Gastrocnemius medialis (tissue), 4 donors: ENCODE results near the gene THSD4. TPM values are rescaled to one million over a fixed set of nuclear protein-coding genes. Genes with fewer than 3 reads are reported as not detected.

ENCODE experiments used
- ATAC-seq, 2 donors: fragments of 150-250 bp; one replicate each; pipeline ENCODE4 v1.9.1; 2016
- DNase-seq, 2 donors: peaks; one replicate each; pipeline ENCODE4 v3.0.0-alpha.2; 2019
- H3K27ac ChIP-seq, 4 donors: fragments of 200-600 bp; sonication (generic); 1 replicate in 1 of 4; 2 replicates in 3 of 4; pipeline ENCODE4 v1.5.1; 2016 to 2018; ENCODE audit warnings: mild to moderate bottlenecking in 2 of 4, moderate library complexity in 1 of 4
- H3K27me3 ChIP-seq, 3 donors: fragments of 200-600 bp; sonication (generic) in 2 of 3; 1 replicate in 1 of 3; 2 replicates in 2 of 3; pipeline versions ENCODE4 v1.5.1 to v1.6.0; 2016 to 2019; ENCODE audit warnings: mild to moderate bottlenecking in 1 of 3, moderate library complexity in 1 of 3
- H3K36me3 ChIP-seq, 2 donors: fragments of 200-600 bp; sonication (generic) in 1 of 2; one replicate each; pipeline ENCODE4 v1.5.1; 2017 to 2018
- H3K4me1 ChIP-seq, 2 donors: fragments of 200-600 bp; sonication (generic) in 1 of 2; one replicate each; pipeline ENCODE4 v1.5.1; 2016 to 2017; ENCODE audit warnings: mild to moderate bottlenecking in 2 of 2
- H3K4me3 ChIP-seq, 4 donors: fragments of 200-600 bp; sonication (generic) in 3 of 4; 1 replicate in 1 of 4; 2 replicates in 3 of 4; pipeline ENCODE4 v1.5.1; 2016 to 2019; ENCODE audit warnings: mild to moderate bottlenecking in 2 of 4
- H3K9me3 ChIP-seq, 3 donors: fragments of 200-600 bp; sonication (generic) in 2 of 3; 1 replicate in 1 of 3; 2 replicates in 2 of 3; pipeline ENCODE4 v1.5.1; 2016 to 2019
- CTCF ChIP-seq, 5 experiments: fragments of 450-650 bp in 3 of 5; fragments of 200-600 bp in 2 of 5; sonication (generic) in 2 of 5; IDR thresholded peaks in 4 of 5; conservative IDR thresholded peaks in 1 of 5; 1 replicate in 4 of 5; 2 replicates in 1 of 5; pipeline ENCODE4 v1.5.1; 2016 to 2019; ENCODE audit warnings: antibody characterized with exemption in 5 of 5, mild to moderate bottlenecking in 3 of 5, moderate library complexity in 3 of 5
- POLR2A ChIP-seq, 2 donors: fragments of 450-650 bp; IDR thresholded peaks; one replicate each; pipeline ENCODE4 v1.6.1; 2017; ENCODE audit warnings: antibody characterized with exemption in 2 of 2, mild to moderate bottlenecking in 2 of 2, moderate library complexity in 2 of 2
- in situ Hi-C, 4 donors: fragments of 200-750 bp; cut with MboI; loops; one replicate each; pipeline versions ENCODE4 v1.15.0 to v1.8.0; 2017; ENCODE audit warnings: low sequenced_read_pairs in 4 of 4
- intact Hi-C: fragments of 100-400 bp; cut with DNase I; formaldehyde crosslinking; loops from one replicate; pipeline ENCODE4 v1.15.1; 2023; ENCODE audit warnings: low total_unique reads
- total RNA-seq, 4 donors: library from RNA; depleted of rRNA; stranded (reverse); fragments of >200 nt; gene quantifications; one replicate each; pipeline versions ENCODE4 v1.1.0 to v1.2.3, GENCODE V29; 2016

THSD4 gene
- total RNA-seq, 4 donors from 2014 or later, result 0.35 to 3.1 (median 0.60) TPM

GRCh38 chr15:71223516-71223915, 108.2 kb downstream of the THSD4 start:
- Histone ChIP-seq H3K4me1 (no peaks in the 10 kb centered on the region), H3K9me3 (no peaks in the 10 kb centered on the region), H3K27ac (no peak overlapping the region), H3K27me3 (no peaks in the 10 kb centered on the region), H3K4me3 (no peak overlapping the region), H3K36me3 (no peaks in the 10 kb centered on the region)
- DNase-seq (no peak), ATAC-seq (no peak)
- TF ChIP-seq CTCF (IDR thresholded peaks at IDR 0.05 in 4 of 5, conservative IDR thresholded peaks at IDR 0.05 in 1 of 5) (no peak), POLR2A (IDR thresholded peaks at IDR 0.05) (no peak)
- intact Hi-C loops (no loop called here), in situ Hi-C loops (no loop called here)

- intact Hi-C loops, result no loop called here
- H3K36me3 ChIP-seq, result no peaks in the 10 kb centered on the region
- in situ Hi-C loops, result no loop called here
- no peak overlapping the region for H3K27ac ChIP-seq
- no peak for TF ChIP-seq CTCF (IDR thresholded peaks at IDR 0.05 in 4 of 5, conservative IDR thresholded peaks at IDR 0.05 in 1 of 5)
- no peak for TF ChIP-seq POLR2A (IDR thresholded peaks at IDR 0.05)
- no peaks in the 10 kb centered on the region for H3K27me3 ChIP-seq
- H3K9me3 ChIP-seq, result no peaks in the 10 kb centered on the region
- ATAC-seq (no peak), DNase-seq (no peak)
- peaks cover 0 to 4% of the 10 kb centered on the region in 2 donors for H3K4me1 ChIP-seq
- no peak overlapping the region for H3K4me3 ChIP-seq
Observed at GRCh38 chr15:71224024-71224423, 108.8 kb downstream of the THSD4 start.

GRCh38 chr15:71225851-71226250, 110.6 kb downstream of the THSD4 start:
- DNase-seq (no peak), ATAC-seq (no peak)
- Histone ChIP-seq H3K9me3 (no peaks in the 10 kb centered on the region), H3K27me3 (no peaks in the 10 kb centered on the region), H3K36me3 (no peaks in the 10 kb centered on the region), H3K27ac (no peak overlapping the region), H3K4me1 (peaks cover 0 to 4% of the 10 kb centered on the region in 2 donors), H3K4me3 (no peak overlapping the region)
- TF ChIP-seq CTCF (IDR thresholded peaks at IDR 0.05 in 4 of 5, conservative IDR thresholded peaks at IDR 0.05 in 1 of 5) (no peak), POLR2A (IDR thresholded peaks at IDR 0.05) (no peak)
- in situ Hi-C loops (no loop called here), intact Hi-C loops (no loop called here)

- no peak for TF ChIP-seq CTCF (IDR thresholded peaks at IDR 0.05 in 4 of 5, conservative IDR thresholded peaks at IDR 0.05 in 1 of 5)
- TF ChIP-seq POLR2A (IDR thresholded peaks at IDR 0.05), result no peak
- H3K27me3 ChIP-seq, result no peaks in the 10 kb centered on the region
- DNase-seq (no peak), ATAC-seq (no peak)
- H3K4me1 ChIP-seq, result peaks cover 0 to 4% of the 10 kb centered on the region in 2 donors
- no peaks in the 10 kb centered on the region for H3K36me3 ChIP-seq
- H3K27ac ChIP-seq, result no peak overlapping the region
- in situ Hi-C loops, result no loop called here
- no peak overlapping the region for H3K4me3 ChIP-seq
- intact Hi-C loops, result no loop called here
- no peaks in the 10 kb centered on the region for H3K9me3 ChIP-seq
Observed at GRCh38 chr15:71226536-71227455, 111.5 kb downstream of the THSD4 start.
